H1 (cell line): Measurements from ENCODE around the gene FBN2. TPM values are rescaled to one million over a fixed set of nuclear protein-coding genes. Genes with fewer than 3 reads are reported as not detected.

Experiments used
- CTCF ChIA-PET: fragments of 300-600 bp; sonication (Branson Sonifier 250); formaldehyde crosslinking; loops from one replicate; lab custom pipeline; 2021; ENCODE audit not compliant: partially characterized antibody; lab: Charles Lee
- POLR2A ChIA-PET: fragments of 300-600 bp; sonication (Branson Sonifier 250); formaldehyde crosslinking; loops from one replicate; lab custom pipeline; 2021; ENCODE audit warnings: inconsistent platforms; ENCODE audit not compliant: partially characterized antibody; lab: Charles Lee
- DNase-seq, 2 experiments: peaks; one replicate each; pipeline versions ENCODE4 v3.0.0 to v3.0.0-alpha.2; 2010 to 2022; ENCODE audit warnings: low spot score in 2 of 2, low read depth in 1 of 2, mixed read lengths in 1 of 2
- FAIRE-seq: peaks from 2 replicates; lab custom pipeline; 2011; peaks lifted over from hg19 to GRCh38; lab: Jason Lieb, UNC
- H2AFZ ChIP-seq: 2 replicates; pipeline ENCODE4 v1.8.1; 2012; ENCODE audit warnings: low read length, inconsistent platforms
- H2AK5ac ChIP-seq: 2 replicates; pipeline ENCODE4 v1.6.1; 2013; ENCODE audit warnings: low read depth, low read length
- H2BK120ac ChIP-seq: replicated peaks from 2 replicates; pipeline ENCODE3; 2013; ENCODE audit warnings: low read depth, low read length, inconsistent platforms
- H2BK12ac ChIP-seq: 2 replicates; pipeline ENCODE4 v1.6.1; 2013; ENCODE audit warnings: low read depth, low read length
- H2BK15ac ChIP-seq: 2 replicates; pipeline ENCODE4 v1.6.1; 2013; ENCODE audit warnings: low read length
- H2BK20ac ChIP-seq: 2 replicates; pipeline ENCODE4 v1.6.1; 2013; ENCODE audit warnings: low read length
- H2BK5ac ChIP-seq: 2 replicates; pipeline ENCODE4 v1.6.1; 2013; ENCODE audit warnings: low read depth, low read length
- H3K14ac ChIP-seq: 2 replicates; pipeline ENCODE4 v1.6.1; 2013; ENCODE audit warnings: inconsistent platforms; ENCODE audit not compliant: insufficient read length
- H3K18ac ChIP-seq: 2 replicates; pipeline ENCODE4 v1.6.1; 2013; ENCODE audit warnings: low read length; ENCODE audit errors: extremely low read depth
- H3K23ac ChIP-seq: 2 replicates; pipeline ENCODE4 v1.6.1; 2013; ENCODE audit warnings: inconsistent platforms; ENCODE audit not compliant: insufficient read length
- H3K23me2 ChIP-seq: 2 replicates; pipeline ENCODE4 v1.6.1; 2013; ENCODE audit warnings: low read depth, low read length
- H3K27ac ChIP-seq: 2 replicates; pipeline ENCODE4 v1.6.1; 2011; ENCODE audit warnings: low read depth, low read length, inconsistent platforms
- H3K27me3 ChIP-seq, 4 experiments: replicated peaks in 1 of 4; 1 replicate in 1 of 4; 2 replicates in 3 of 4; pipeline versions ENCODE4 v1.6.1 to v1.8.1; 2011 to 2013; ENCODE audit warnings: low read length in 3 of 4, mild to moderate bottlenecking in 3 of 4, inconsistent platforms in 2 of 4, mixed read lengths in 2 of 4, moderate library complexity in 1 of 4; ENCODE audit not compliant: control insufficient read depth in 3 of 4, insufficient read depth in 3 of 4; ENCODE audit errors: extremely low read depth in 1 of 4
- H3K36me3 ChIP-seq, 4 experiments: 2 replicates each; pipeline versions ENCODE4 v1.6.1 to v1.8.1; 2011 to 2013; ENCODE audit warnings: mild to moderate bottlenecking in 4 of 4, low read length in 3 of 4, moderate library complexity in 2 of 4, control low read depth in 1 of 4, inconsistent platforms in 1 of 4; ENCODE audit not compliant: insufficient read depth in 4 of 4, control insufficient read depth in 2 of 4
- H3K4ac ChIP-seq: replicated peaks from 2 replicates; pipeline ENCODE3; 2013; ENCODE audit warnings: low read length, low read depth, mixed read lengths, inconsistent platforms; ENCODE audit not compliant: insufficient read length
- H3K4me1 ChIP-seq, 4 experiments: replicated peaks in 1 of 4; 1 replicate in 1 of 4; 2 replicates in 3 of 4; pipeline versions ENCODE4 v1.6.1 to v1.8.1; 2011 to 2013; ENCODE audit warnings: low read length in 3 of 4, inconsistent platforms in 2 of 4, mixed read lengths in 1 of 4; ENCODE audit not compliant: insufficient read depth in 4 of 4, control insufficient read depth in 3 of 4
- H3K4me2 ChIP-seq, 2 experiments: 2 replicates each; pipeline versions ENCODE4 v1.6.1 to v1.8.1; 2011 to 2013; ENCODE audit warnings: low read depth in 2 of 2, low read length in 2 of 2, control low read depth in 1 of 2, inconsistent platforms in 1 of 2, mild to moderate bottlenecking in 1 of 2; ENCODE audit not compliant: insufficient read depth in 1 of 2
- H3K4me3 ChIP-seq, 4 experiments: fragments of 200-600, 300-600 bp in 1 of 4; sonication (generic), shearing (Covaris generic), sonication (Bioruptor Twin) in 1 of 4; 2 replicates each; pipeline versions ENCODE4 v1.5.1 to v1.8.1; 2011 to 2016; ENCODE audit warnings: low read length in 4 of 4, low read depth in 3 of 4, control low read depth in 2 of 4, inconsistent platforms in 2 of 4, mild to moderate bottlenecking in 2 of 4, mixed read lengths in 1 of 4, moderate library complexity in 1 of 4; ENCODE audit not compliant: insufficient read depth in 2 of 4; ENCODE audit errors: extremely low read depth in 1 of 4
- H3K56ac ChIP-seq: replicated peaks from 2 replicates; pipeline ENCODE3; 2013; ENCODE audit warnings: low read depth, mild to moderate bottlenecking, mixed read lengths, low read length, inconsistent platforms; ENCODE audit not compliant: insufficient read length
- H3K79me1 ChIP-seq: 2 replicates; pipeline ENCODE4 v1.6.1; 2013; ENCODE audit warnings: low read depth, low read length, control low read depth
- H3K79me2 ChIP-seq, 2 experiments: 2 replicates each; pipeline versions ENCODE4 v1.6.1 to v1.8.1; 2012 to 2013; ENCODE audit warnings: low read length in 2 of 2, mild to moderate bottlenecking in 2 of 2, inconsistent platforms in 1 of 2; ENCODE audit not compliant: insufficient read depth in 2 of 2, control insufficient read depth in 1 of 2
- H3K9ac ChIP-seq, 4 experiments: replicated peaks in 1 of 4; 1 replicate in 1 of 4; 2 replicates in 3 of 4; pipeline versions ENCODE4 v1.6.1 to v1.8.1; 2011 to 2013; ENCODE audit warnings: low read depth in 3 of 4, low read length in 3 of 4, control low read depth in 2 of 4, mild to moderate bottlenecking in 2 of 4, moderate library complexity in 2 of 4, inconsistent platforms in 1 of 4; ENCODE audit errors: extremely low read depth in 1 of 4
- H3K9me3 ChIP-seq, 2 experiments: 2 replicates each; pipeline versions ENCODE4 v1.6.1 to v1.8.1; 2012 to 2013; ENCODE audit warnings: mild to moderate bottlenecking in 2 of 2, moderate library complexity in 2 of 2, control low read depth in 1 of 2, inconsistent platforms in 1 of 2, low read depth in 1 of 2, low read length in 1 of 2, mixed read lengths in 1 of 2; ENCODE audit not compliant: insufficient read depth in 2 of 2
- H4K20me1 ChIP-seq, 2 experiments: replicated peaks in 1 of 2; 2 replicates each; pipeline versions ENCODE3 to v1.8.1; 2011 to 2013; ENCODE audit warnings: inconsistent platforms in 2 of 2, low read length in 2 of 2, mild to moderate bottlenecking in 1 of 2; ENCODE audit not compliant: insufficient read depth in 2 of 2, control insufficient read depth in 1 of 2
- H4K5ac ChIP-seq: 2 replicates; pipeline ENCODE4 v1.6.1; 2013; ENCODE audit warnings: low read length, low read depth, mixed read lengths, inconsistent platforms; ENCODE audit not compliant: insufficient read length
- H4K8ac ChIP-seq: 2 replicates; pipeline ENCODE4 v1.8.0; 2013; ENCODE audit warnings: mild to moderate bottlenecking, moderate library complexity, low read length, inconsistent platforms; ENCODE audit not compliant: insufficient read depth; ENCODE audit errors: extremely low read depth
- H4K91ac ChIP-seq: replicated peaks from 2 replicates; pipeline ENCODE3; 2013; ENCODE audit warnings: low read length, mixed read lengths, inconsistent platforms; ENCODE audit not compliant: insufficient read length
- EGR1 ChIP-seq: IDR thresholded peaks from 2 replicates; pipeline ENCODE4 v1.6.1; 2011; ENCODE audit warnings: low read depth, low read length, borderline replicate concordance
- RAD21 ChIP-seq, 2 experiments: IDR thresholded peaks in 1 of 2; conservative IDR thresholded peaks in 1 of 2; 2 replicates each; pipeline ENCODE4 v1.6.1; 2011; ENCODE audit warnings: low read depth in 2 of 2, low read length in 2 of 2, improper control_type of control experiment in 1 of 2, inconsistent platforms in 1 of 2, mild to moderate bottlenecking in 1 of 2, moderate library complexity in 1 of 2
- WGBS, 2 experiments: shearing (Covaris generic) in 1 of 2; methylation state at CpG; one replicate each; pipeline versions ENCODE4 v1.1.6 to v1.1.7; 2013 to 2015; ENCODE audit warnings: low lambda C conversion rate in 2 of 2, mixed read lengths in 2 of 2, inconsistent platforms in 1 of 2, low coverage in 1 of 2, missing lambda C conversion rate in 1 of 2; ENCODE audit not compliant: insufficient replicate concordance in 2 of 2, insufficient coverage in 1 of 2, insufficient read length in 1 of 2; ENCODE audit errors: extremely low coverage in 1 of 2, missing lambda C conversion rate in 1 of 2; 5-methylcytosine and 5-hydroxymethylcytosine counted together
- polyA plus RNA-seq, 7 experiments: library from polyadenylated mRNA; depleted of rRNA in 3 of 7; stranded (reverse) in 5 of 7; unstranded in 2 of 7; fragments of >200 nt in 5 of 7; fragments of 200-250 nt in 2 of 7; gene quantifications; 1 replicate in 5 of 7; 2 replicates in 1 of 7; 4 replicates in 1 of 7; pipeline versions ENCODE4 v1.2.1 to v1.2.3, GENCODE V29; 2011 to 2013; ENCODE audit warnings: missing spikeins in 2 of 7, mixed read lengths in 2 of 7
- total RNA-seq: library from RNA; stranded (reverse); fragmentation: NEBNext Ultra II Directional; extraction: Animal tissue kit (Norgen Biotek cat#: 25700); gene quantifications from 2 replicates; pipeline ENCODE4 v1.2.1, GENCODE V29; 2021

Gene FBN2
- total and polyA plus RNA-seq, 2 of the 8 experiments (the other 6 are each of a cell fraction or from before 2014, with no cell fraction given): 14.1 to 16.3 TPM

DNA sequence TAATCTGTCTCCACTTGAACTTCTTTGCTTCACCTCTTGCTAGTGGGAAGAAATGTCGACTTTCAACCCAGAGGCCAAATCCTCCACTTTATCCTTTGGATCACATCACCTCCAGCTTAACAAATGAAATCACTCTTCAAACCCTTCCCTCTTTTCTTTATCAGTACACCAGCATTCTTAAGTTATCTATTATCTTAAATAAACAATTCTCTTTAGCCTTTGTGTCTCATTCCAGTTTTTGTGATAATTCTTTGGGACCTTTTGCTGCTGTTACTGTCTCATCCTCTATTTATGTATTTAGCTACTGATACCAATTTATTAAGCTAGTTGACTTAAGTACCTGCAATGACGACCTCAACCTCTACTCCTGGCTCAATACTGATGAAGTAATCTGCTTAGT is 28.1 kb upstream of the FBN2 start:
- Histone ChIP-seq H2BK15ac (no peak overlapping the region), H3K18ac (no peak overlapping the region), H3K27ac (no peak overlapping the region), H3K9ac (no peak overlapping the region), H2BK120ac (no peak overlapping the region), H2BK20ac (no peak overlapping the region), H3K4me1 (no peaks in the 10 kb centered on the region), H3K23ac (no peak overlapping the region), H4K8ac (no peak overlapping the region)
- no peak for FAIRE-seq
- POLR2A ChIA-PET: no interaction called here
- no peak for TF ChIP-seq RAD21 (IDR thresholded peaks at IDR 0.05 in 1 of 2, conservative IDR thresholded peaks at IDR 0.05 in 1 of 2; ENCODE audit: low read depth in 2 of 2, low read length in 2 of 2)
- no peak for TF ChIP-seq EGR1
- TF ChIP-seq, all 59 proteins: peak for 0
- no peaks in the 10 kb centered on the region for H3K9me3 ChIP-seq
- H3K14ac ChIP-seq: no peak overlapping the region
- no peak overlapping the region for H4K91ac ChIP-seq
- WGBS, 2 experiments: 90% methylated on average over 2 of the region's 2 CpGs; no CpG with 5 or more reads in 1 of the 2 experiments
- no peaks in the 10 kb centered on the region for H4K20me1 ChIP-seq
- CTCF ChIA-PET: interaction anchor here (1.1 kb wide), 1 partner anchor 14 kb away, joined by 3 read pairs; no protein-coding TSS in a partner anchor
- no peak overlapping the region for H4K5ac ChIP-seq
- H2AK5ac ChIP-seq: no peak overlapping the region
- no peak overlapping the region for H2AFZ ChIP-seq
- H3K4me2 ChIP-seq: no peak overlapping the region
- no peak for DNase-seq
- H3K79me2 ChIP-seq: no peaks in the 10 kb centered on the region
- H3K27me3 ChIP-seq: no peaks in the 10 kb centered on the region
- H3K79me1 ChIP-seq: no peaks in the 10 kb centered on the region
- H2BK5ac ChIP-seq: no peak overlapping the region
- no peak overlapping the region for H3K4me3 ChIP-seq
- no peaks in the 10 kb centered on the region for H3K36me3 ChIP-seq
- H3K56ac ChIP-seq: no peak overlapping the region
- no peak overlapping the region for H3K4ac ChIP-seq
- no peak overlapping the region for H2BK12ac ChIP-seq
- no peaks in the 10 kb centered on the region for H3K23me2 ChIP-seq
